Measurements from ENCODE around the gene NUDT9.
"Not testable (repeated sequence)": the region's sequence is repeated elsewhere in the genome, so short reads cannot be mapped to it uniquely, and the experiment has no call there.

The NUDT9 gene

DNA sequence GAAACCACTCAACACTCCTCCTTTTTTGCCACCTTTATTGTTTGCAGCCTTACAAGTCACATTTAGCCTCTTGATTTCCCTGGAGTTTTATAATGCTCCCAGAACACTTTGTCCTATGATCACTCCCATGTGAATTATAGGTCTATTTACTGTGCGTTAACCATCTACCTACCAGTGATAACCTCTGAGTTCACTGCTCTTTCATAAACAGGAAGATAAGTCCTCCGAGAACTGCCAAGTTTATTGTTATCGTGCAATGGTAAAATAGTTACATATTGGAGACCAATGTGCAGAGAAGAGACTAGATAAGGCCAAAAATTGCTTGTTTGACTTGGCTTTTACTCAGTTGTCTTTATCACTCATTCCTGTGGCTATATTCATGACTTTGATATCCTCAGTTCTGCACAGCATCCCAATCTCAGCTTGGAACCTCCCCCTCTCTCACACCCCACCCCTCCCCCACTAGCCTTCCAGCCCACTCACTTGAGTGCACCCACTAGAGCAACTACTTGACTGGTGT, 12.9 kb upstream of the NUDT9 start:
- Histone ChIP-seq H3K9ac (ENCODE audit: low read length) (no peak overlapping the region), H3K27me3 (replicated peaks; ENCODE audit: control insufficient read depth, insufficient read depth, low read length) (no peaks in the 10 kb centered on the region), H3K9me3 (ENCODE audit: control insufficient read depth, low read length) (no peaks in the 10 kb centered on the region), H3K4me1 (ENCODE audit: control insufficient read depth, insufficient read depth, low read length) (no peaks in the 10 kb centered on the region), H3K4me3 (ENCODE audit: low read length) (no peak overlapping the region), H3K36me3 (ENCODE audit: control insufficient read depth, insufficient read depth, low read length, severe bottlenecking) (no peaks in the 10 kb centered on the region)
- no peak for DNase-seq (ENCODE audit: low read depth)

DNA sequence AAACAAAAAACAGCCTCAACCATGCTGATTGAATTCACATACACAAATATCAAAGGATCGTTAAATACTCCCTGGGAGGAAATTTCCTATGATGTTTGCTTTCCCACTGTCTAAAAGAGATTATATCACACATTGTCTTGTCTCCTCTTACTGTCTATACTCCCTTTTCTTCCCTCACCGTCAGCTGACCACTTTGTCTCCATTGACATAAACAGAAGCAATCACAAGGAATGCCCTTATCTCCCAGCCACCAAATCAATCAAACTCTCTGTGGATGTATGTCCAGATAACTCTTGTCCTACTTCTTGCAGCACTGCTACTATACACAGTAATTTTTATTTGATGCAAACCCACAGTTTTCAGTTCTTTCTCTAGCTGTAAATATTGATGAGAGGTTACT, 12.2 kb upstream of the NUDT9 start:
- Histone ChIP-seq H3K9ac (ENCODE audit: low read length) (no peak overlapping the region), H3K4me3 (ENCODE audit: low read length) (no peak overlapping the region), H3K36me3 (ENCODE audit: control insufficient read depth, insufficient read depth, low read length, severe bottlenecking) (no peaks in the 10 kb centered on the region), H3K9me3 (ENCODE audit: control insufficient read depth, low read length) (no peaks in the 10 kb centered on the region), H3K4me1 (ENCODE audit: control insufficient read depth, insufficient read depth, low read length) (no peaks in the 10 kb centered on the region), H3K27me3 (replicated peaks; ENCODE audit: control insufficient read depth, insufficient read depth, low read length) (no peaks in the 10 kb centered on the region)
- no peak for DNase-seq (ENCODE audit: low read depth)

DNA sequence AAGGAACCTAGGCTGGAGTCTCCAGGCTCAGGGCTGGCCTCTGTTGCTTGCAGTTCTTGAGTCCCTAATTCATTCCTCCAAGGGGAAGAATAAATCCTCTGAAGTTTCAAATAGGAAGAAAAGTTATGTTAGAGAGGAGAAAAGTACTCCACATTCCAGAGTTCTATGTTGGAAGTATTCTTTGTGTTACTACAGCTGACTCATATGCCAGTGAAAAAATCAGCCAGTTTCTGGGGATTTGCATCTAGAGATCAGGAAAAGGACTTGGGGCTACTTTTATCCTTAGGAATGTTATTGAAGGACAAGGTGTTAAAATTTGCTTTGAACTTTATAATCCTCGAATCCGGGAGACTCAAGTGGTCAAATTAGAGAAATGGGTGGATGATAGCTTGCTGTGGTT, 11.7 kb upstream of the NUDT9 start:
- Histone ChIP-seq H3K27me3 (replicated peaks; ENCODE audit: control insufficient read depth, insufficient read depth, low read length) (no peaks in the 10 kb centered on the region), H3K9ac (ENCODE audit: low read length) (no peak overlapping the region), H3K4me1 (ENCODE audit: control insufficient read depth, insufficient read depth, low read length) (no peaks in the 10 kb centered on the region), H3K4me3 (ENCODE audit: low read length) (no peak overlapping the region), H3K36me3 (ENCODE audit: control insufficient read depth, insufficient read depth, low read length, severe bottlenecking) (no peaks in the 10 kb centered on the region), H3K9me3 (ENCODE audit: control insufficient read depth, low read length) (no peaks in the 10 kb centered on the region)
- DNase-seq (ENCODE audit: low read depth), result peak; percentile 20

- Histone ChIP-seq H3K4me1 (ENCODE audit: control insufficient read depth, insufficient read depth, low read length) (no peaks in the 10 kb centered on the region), H3K27me3 (replicated peaks; ENCODE audit: control insufficient read depth, insufficient read depth, low read length) (no peaks in the 10 kb centered on the region), H3K9me3 (ENCODE audit: control insufficient read depth, low read length) (no peaks in the 10 kb centered on the region), H3K4me3 (ENCODE audit: low read length) (no peak overlapping the region), H3K36me3 (ENCODE audit: control insufficient read depth, insufficient read depth, low read length, severe bottlenecking) (no peaks in the 10 kb centered on the region), H3K9ac (ENCODE audit: low read length) (no peak overlapping the region)
- no peak for DNase-seq (ENCODE audit: low read depth)
Measured at GRCh38 chr4:87414816-87415215, 7.6 kb upstream of the NUDT9 start.

- Histone ChIP-seq H3K9me3 (ENCODE audit: control insufficient read depth, low read length) (no peaks in the 10 kb centered on the region), H3K36me3 (ENCODE audit: control insufficient read depth, insufficient read depth, low read length, severe bottlenecking) (no peaks in the 10 kb centered on the region), H3K4me1 (ENCODE audit: control insufficient read depth, insufficient read depth, low read length) (peaks cover 5% of the 10 kb centered on the region), H3K4me3 (ENCODE audit: low read length) (no peak overlapping the region), H3K27me3 (replicated peaks; ENCODE audit: control insufficient read depth, insufficient read depth, low read length) (no peaks in the 10 kb centered on the region), H3K9ac (ENCODE audit: low read length) (no peak overlapping the region)
- no peak for DNase-seq (ENCODE audit: low read depth)
Measured at GRCh38 chr4:87416965-87417364, 5.4 kb upstream of the NUDT9 start.

DNA sequence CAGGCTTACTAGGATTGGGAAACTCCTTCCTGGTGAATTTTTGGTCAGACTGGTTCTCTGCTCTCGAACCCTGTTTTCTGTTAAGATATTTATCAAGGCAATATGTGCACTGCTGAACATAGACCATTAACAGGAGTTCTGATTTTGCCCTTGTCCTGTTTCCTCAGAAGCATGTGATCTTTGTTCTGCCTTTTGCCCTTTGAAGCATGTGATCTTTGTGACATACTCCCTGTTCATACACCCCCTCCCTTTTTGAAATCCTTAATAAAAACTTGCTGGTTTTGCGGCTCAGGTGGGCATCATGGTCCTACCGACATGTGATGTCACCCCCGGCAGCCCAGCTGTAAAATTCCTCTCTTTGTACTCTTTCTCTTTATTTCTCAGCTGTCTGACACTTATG, 4.0 kb upstream of the NUDT9 start:
- not testable (repeated sequence) for H3K9me3 ChIP-seq (ENCODE audit: control insufficient read depth, low read length); H3K36me3 ChIP-seq (ENCODE audit: control insufficient read depth, insufficient read depth, low read length, severe bottlenecking); H3K4me3 ChIP-seq (ENCODE audit: low read length); DNase-seq (ENCODE audit: low read depth); H3K9ac ChIP-seq (ENCODE audit: low read length); H3K27me3 ChIP-seq (replicated peaks; ENCODE audit: control insufficient read depth, insufficient read depth, low read length)
- peaks cover 10% of the 10 kb centered on the region for H3K4me1 ChIP-seq (ENCODE audit: control insufficient read depth, insufficient read depth, low read length)

- Histone ChIP-seq H3K36me3 (ENCODE audit: control insufficient read depth, insufficient read depth, low read length, severe bottlenecking) (no peaks in the 10 kb centered on the region), H3K4me1 (ENCODE audit: control insufficient read depth, insufficient read depth, low read length) (peaks cover 17% of the 10 kb centered on the region), H3K9me3 (ENCODE audit: control insufficient read depth, low read length) (no peaks in the 10 kb centered on the region), H3K27me3 (replicated peaks; ENCODE audit: control insufficient read depth, insufficient read depth, low read length) (no peaks in the 10 kb centered on the region), H3K4me3 (ENCODE audit: low read length) (no peak overlapping the region), H3K9ac (ENCODE audit: low read length) (no peak overlapping the region)
- no peak for DNase-seq (ENCODE audit: low read depth)
Measured at GRCh38 chr4:87419578-87420249, 2.7 kb upstream of the NUDT9 start.

- no peak for DNase-seq (ENCODE audit: low read depth)
- Histone ChIP-seq H3K36me3 (ENCODE audit: control insufficient read depth, insufficient read depth, low read length, severe bottlenecking) (no peaks in the 10 kb centered on the region), H3K9ac (ENCODE audit: low read length) (no peak overlapping the region), H3K9me3 (ENCODE audit: control insufficient read depth, low read length) (no peaks in the 10 kb centered on the region), H3K4me1 (ENCODE audit: control insufficient read depth, insufficient read depth, low read length) (peaks cover 17% of the 10 kb centered on the region), H3K4me3 (ENCODE audit: low read length) (no peak overlapping the region), H3K27me3 (replicated peaks; ENCODE audit: control insufficient read depth, insufficient read depth, low read length) (no peaks in the 10 kb centered on the region)
Measured at GRCh38 chr4:87420276-87420830, 2.0 kb upstream of the NUDT9 start.

DNA sequence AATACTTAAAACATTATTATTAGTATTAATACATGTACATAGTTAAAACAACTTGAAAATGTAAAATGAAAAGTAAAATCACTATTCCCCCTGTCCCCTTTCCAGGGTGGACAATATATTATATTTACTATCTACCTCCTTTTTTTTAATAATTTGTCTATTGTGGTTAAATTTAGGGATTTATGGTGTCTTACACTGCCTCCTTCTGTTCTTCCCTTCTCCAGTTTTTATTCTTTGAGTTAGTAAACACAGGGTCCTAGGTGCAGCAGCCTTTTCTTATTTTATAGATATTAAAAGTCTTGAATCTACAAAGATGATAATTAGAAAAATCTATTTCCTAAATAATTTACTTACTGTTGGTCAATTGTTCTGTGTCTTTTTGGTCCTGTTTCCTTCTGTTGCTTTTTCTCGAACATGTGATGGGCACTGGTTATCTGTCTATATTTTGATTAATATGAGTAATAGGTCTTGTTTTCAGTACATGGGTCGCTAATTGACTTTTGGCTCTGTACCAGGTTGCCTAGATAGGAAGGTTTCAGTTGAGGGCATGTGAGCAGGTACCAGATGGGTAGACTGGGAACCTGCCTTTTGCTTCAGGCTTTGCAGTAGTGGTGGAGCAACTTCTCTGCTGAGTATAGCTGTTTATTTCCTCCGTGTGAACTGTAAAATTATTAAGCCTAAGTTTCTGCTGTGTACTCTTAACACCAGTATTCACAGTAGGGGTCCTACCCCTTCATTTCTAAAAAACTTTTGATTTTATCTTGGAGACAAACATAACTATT, 1.1 kb downstream of the NUDT9 start:
- peak overlapping the region; percentile 97 for H3K4me3 ChIP-seq (ENCODE audit: low read length)
- no peaks in the 10 kb centered on the region for H3K36me3 ChIP-seq (ENCODE audit: control insufficient read depth, insufficient read depth, low read length, severe bottlenecking)
- DNase-seq (ENCODE audit: low read depth), result peak; percentile 21
- H3K9me3 ChIP-seq (ENCODE audit: control insufficient read depth, low read length), result no peaks in the 10 kb centered on the region
- no peaks in the 10 kb centered on the region for H3K27me3 ChIP-seq (replicated peaks; ENCODE audit: control insufficient read depth, insufficient read depth, low read length)
- H3K4me1 ChIP-seq (ENCODE audit: control insufficient read depth, insufficient read depth, low read length), result peaks cover 17% of the 10 kb centered on the region
- peak overlapping the region; percentile 96 for H3K9ac ChIP-seq (ENCODE audit: low read length)

DNA sequence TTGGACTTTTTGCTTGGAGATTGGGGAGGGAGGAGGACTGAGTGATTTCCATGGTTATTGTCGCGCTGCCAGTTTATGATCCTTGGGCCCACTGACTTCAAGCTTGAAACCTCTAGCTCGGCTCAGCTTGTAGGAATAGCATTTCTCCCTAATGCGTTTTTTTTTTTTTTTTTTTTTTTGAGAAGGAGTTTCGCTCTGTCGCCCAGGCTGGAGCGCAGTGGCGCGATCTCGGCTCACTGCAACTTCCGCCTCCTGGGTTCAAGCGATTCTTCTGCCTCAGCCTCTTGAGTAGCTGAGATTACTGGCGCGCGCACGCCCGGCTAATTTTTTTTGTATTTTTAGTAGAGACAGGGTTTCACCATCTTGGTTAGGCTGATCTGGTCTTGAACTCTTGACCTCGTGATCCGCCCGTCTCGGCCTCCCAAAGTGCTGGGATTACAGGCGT, 1.7 kb downstream of the NUDT9 start:
- peak overlapping the region; percentile 97 for H3K4me3 ChIP-seq (ENCODE audit: low read length)
- H3K4me1 ChIP-seq (ENCODE audit: control insufficient read depth, insufficient read depth, low read length), result peaks cover 17% of the 10 kb centered on the region
- peak; percentile 9 for DNase-seq (ENCODE audit: low read depth)
- H3K27me3 ChIP-seq (replicated peaks; ENCODE audit: control insufficient read depth, insufficient read depth, low read length); H3K9me3 ChIP-seq (ENCODE audit: control insufficient read depth, low read length); H3K36me3 ChIP-seq (ENCODE audit: control insufficient read depth, insufficient read depth, low read length, severe bottlenecking): not testable (repeated sequence)
- peak overlapping the region; percentile 96 for H3K9ac ChIP-seq (ENCODE audit: low read length)

DNA sequence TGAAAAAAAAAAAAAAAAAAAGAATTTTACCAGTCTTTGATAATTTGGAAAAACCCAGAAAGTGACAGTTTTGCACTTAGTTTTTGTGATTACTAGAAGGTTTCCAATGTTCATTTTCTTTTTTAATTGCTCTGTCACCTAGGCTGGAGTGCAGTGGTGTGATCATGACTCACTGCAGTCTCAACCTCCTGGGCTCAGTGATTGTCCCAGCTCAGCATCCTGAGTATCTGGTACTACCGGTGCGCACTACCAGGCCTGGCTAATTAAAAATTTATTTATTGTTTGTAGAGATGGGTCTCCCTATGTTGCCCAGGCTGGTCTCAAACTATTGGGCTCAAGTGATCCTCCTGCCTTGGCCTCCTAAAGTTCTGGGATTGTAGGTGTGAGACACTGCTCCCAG, 3.3 kb downstream of the NUDT9 start:
- Histone ChIP-seq H3K4me1 (ENCODE audit: control insufficient read depth, insufficient read depth, low read length) (peaks cover 17% of the 10 kb centered on the region), H3K36me3 (ENCODE audit: control insufficient read depth, insufficient read depth, low read length, severe bottlenecking) (no peaks in the 10 kb centered on the region), H3K9me3 (ENCODE audit: control insufficient read depth, low read length) (no peaks in the 10 kb centered on the region), H3K27me3 (replicated peaks; ENCODE audit: control insufficient read depth, insufficient read depth, low read length) (no peaks in the 10 kb centered on the region), H3K9ac (ENCODE audit: low read length) (no peak overlapping the region), H3K4me3 (ENCODE audit: low read length) (no peak overlapping the region)
- no peak for DNase-seq (ENCODE audit: low read depth)

Measured in adipocyte (in vitro differentiated cells).